Renal cortex interstitium (tissue), 15 donors: ENCODE measurements around the gene LMO1. TPM values are rescaled to one million over a fixed set of nuclear protein-coding genes. Genes with fewer than 3 reads are reported as not detected.

ENCODE experiments used
- DNase-seq, 11 donors: peaks; one replicate each; pipeline ENCODE4 v3.0.0-alpha.2; 2013; ENCODE audit warnings: low read depth in 9 of 11, low spot score in 4 of 11; ENCODE audit errors: extremely low read depth in 1 of 11
- long read RNA-seq, 16 experiments: transcript quantifications; one replicate each; lab custom pipeline, GENCODE V29; 2026
- polyA plus RNA-seq, 3 donors: library from polyadenylated mRNA; unstranded; fragments of 120-200 nt; gene quantifications; one replicate each; pipeline ENCODE4 v1.2.1, GENCODE V29; 2013; ENCODE audit not compliant: insufficient read length in 3 of 3

LMO1 gene
- 1 to 10 TPM in 2 of 3 donors, under 1 TPM in 1; 0.25 to 1.2 (median 1.0) TPM for polyA plus RNA-seq
- long read RNA-seq, donor 1, result 0 reads
- long read RNA-seq, donor 2, result 0 reads
- long read RNA-seq, donor 3, result 0 reads
- long read RNA-seq, donor 4, result 0 reads
- long read RNA-seq, donor 5, result 0 reads
- long read RNA-seq, donor 6, partial matches to known transcripts, result 0 of 1 reads
- long read RNA-seq, donor 6, other reads (novel, unspliced or antisense), result 0 of 1 reads
- long read RNA-seq, donor 7, result 0 reads
- long read RNA-seq, donor 8, result 0 reads
- long read RNA-seq, donor 9, result 0 reads
- long read RNA-seq, donor 10, result 0 reads
- long read RNA-seq, donor 11, result 0 reads
- long read RNA-seq, donor 12, result 0 reads
- long read RNA-seq, donor 13, result 0 reads
- long read RNA-seq, donor 14, result 0 reads
- long read RNA-seq, donor 15, result 0 reads
- long read RNA-seq, donor 16, result 0 reads

- DNase-seq, result peak; percentile 51 to 82 (median 76)
Measured at GRCh38 chr11:8263769-8264410, at the start of gene LMO1. Gene LMO1 (minus strand): TSS chr11:8263878. CDS start chr11:8263362, 516 bp downstream.

GRCh38 chr11:8312986-8313385 is 49.3 kb upstream of the LMO1 start:
- no peak for DNase-seq

DNA sequence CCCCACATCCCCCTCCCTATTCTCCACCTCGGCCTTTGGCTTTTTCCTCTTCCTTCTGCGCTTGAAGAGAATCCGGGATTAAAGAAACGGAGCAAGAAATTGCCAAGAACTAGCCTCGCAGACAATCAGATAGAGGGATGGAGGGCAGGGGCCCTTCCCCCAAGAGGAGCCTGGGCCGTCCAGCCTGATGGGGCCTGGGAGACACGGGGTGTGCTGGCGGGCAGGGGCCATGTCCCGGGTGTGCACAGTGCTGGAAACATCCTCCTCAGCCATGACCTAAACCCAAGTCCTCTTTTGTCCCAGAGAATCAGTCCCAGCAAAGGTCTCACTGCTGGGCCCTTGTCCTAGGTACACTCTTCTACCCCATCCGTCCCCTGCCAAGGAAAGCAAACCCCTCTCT is 47.7 kb upstream of the LMO1 start:
- no peak for DNase-seq

GRCh38 chr11:8310743-8311298 is 47.1 kb upstream of the LMO1 start:
- DNase-seq, result no peak

DNA sequence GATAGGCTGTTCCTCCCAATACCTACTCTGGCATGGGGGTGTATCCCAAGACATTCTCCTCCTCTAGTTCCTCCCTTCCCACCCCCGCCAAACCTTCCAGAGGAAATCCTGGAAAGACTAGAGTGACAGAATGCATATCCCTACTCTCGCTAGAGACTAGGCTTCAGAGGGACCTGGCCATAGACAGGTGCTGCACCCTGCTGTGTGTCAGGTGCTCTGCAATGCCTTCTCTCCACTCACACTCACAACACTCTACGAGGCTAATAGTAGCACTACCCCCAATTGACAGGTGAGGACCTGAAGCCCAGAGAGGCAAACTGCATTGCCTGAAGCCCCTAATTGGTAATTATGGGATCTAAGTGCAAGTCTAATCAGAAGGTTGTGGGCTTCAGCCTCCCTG is 46.2 kb upstream of the LMO1 start:
- no peak for DNase-seq

DNA sequence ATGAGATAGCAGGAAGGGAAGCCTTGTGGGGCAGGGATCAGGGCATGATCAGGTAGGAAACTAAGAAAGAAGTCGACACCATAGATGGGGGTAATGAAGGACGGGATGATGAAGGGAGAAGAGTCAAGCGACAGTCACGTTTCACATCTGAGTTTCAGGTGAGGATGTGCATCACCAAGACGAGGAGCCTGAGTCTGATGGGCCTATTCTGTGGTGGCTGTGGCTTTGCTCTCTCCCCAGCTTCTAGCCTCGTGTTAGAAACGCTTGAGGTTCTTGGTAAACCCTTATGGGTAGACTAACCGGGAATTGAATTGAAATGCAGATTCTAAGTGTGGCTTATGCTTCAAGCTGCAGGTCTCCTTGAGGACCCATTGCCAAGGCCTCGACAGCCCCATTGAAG is 45.6 kb upstream of the LMO1 start:
- DNase-seq, result no peak

GRCh38 chr11:8307601-8308000 is 43.9 kb upstream of the LMO1 start:
- no peak for DNase-seq

- DNase-seq, result no peak
Measured at GRCh38 chr11:8301622-8302021, 37.9 kb upstream of the LMO1 start.

GRCh38 chr11:8298801-8299786 is 35.4 kb upstream of the LMO1 start:
- no peak for DNase-seq

GRCh38 chr11:8297781-8298440 is 34.2 kb upstream of the LMO1 start:
- DNase-seq, result no peak

DNA sequence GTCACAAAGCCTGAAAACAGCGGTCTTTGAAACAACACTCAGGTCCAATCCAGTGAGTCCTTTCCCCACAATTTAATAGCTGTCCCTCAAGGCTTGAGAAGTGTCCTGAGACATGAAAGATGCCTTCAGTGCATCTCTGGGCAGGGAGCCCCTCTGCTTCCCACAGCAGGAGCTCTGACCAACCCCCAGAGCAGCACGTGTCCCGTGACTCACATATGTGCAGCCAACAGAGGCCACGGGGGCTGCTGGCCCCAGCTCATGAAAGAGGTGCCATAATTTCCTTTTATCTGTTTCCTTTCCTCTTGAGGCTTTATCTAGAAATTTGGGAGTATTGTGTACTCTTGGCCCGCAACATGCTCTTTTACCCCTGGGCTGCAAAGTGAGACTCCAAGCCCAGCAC is 33.2 kb upstream of the LMO1 start:
- no peak for DNase-seq

DNA sequence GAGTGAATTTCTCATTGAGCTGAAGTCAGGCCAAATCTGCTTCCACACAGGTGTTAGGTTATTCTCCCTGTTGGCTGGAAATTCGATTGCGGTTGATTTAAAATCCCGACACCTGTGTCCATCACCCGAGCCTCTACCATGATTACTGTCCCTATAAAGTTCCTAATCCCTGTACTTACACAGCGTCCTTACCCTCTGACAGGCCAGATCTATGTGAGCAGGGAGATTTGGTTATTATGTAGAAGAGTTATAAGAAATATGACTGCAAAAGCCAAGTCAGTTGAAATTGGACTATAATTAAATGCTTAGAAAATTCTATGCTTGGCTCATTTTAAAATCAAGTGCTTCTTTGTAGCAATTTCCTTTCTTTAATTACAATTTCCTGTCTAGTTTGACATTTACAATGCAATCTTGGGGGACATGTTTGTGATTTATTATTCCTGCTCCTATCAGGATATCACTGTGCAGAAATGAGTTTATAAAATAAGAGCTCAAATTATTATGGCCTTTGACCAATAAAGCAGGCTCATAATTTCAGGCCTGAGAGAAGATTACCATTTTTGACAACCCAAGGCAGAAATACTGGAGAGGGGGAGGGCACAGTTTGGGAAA is 32.5 kb upstream of the LMO1 start:
- DNase-seq, result no peak

DNA sequence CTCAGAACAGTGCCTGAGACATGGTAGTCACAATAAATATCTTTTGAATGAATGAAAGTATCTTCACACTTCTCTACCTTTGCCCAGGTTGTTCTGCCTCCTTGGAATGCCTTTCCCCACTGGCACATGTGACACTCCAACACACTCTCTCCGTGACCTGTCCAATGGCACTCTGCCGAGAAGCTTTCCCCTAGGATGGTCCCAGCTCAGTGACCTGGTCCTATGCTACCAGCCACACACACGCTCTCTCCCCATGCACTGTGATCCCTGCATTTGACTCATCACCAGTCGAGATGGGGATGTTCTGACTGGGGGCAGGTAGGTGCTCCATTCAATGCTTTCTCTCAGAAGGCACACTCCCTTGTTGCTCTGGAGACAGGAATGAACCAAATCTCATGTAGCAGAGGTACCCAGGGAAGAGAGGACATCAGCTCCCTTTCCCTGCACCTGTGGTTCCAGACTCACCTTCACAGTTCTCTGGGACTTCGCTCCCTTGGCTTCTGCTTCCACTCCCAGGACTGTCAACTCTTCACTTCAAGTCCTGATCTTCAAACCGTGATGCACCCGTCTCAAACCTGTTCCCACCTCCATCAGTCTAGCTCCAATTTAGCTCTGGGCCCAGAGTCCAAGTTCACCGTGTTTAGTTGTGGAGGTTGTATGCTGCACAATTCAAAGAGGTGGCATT is 30.7 kb upstream of the LMO1 start:
- DNase-seq, result no peak

DNA sequence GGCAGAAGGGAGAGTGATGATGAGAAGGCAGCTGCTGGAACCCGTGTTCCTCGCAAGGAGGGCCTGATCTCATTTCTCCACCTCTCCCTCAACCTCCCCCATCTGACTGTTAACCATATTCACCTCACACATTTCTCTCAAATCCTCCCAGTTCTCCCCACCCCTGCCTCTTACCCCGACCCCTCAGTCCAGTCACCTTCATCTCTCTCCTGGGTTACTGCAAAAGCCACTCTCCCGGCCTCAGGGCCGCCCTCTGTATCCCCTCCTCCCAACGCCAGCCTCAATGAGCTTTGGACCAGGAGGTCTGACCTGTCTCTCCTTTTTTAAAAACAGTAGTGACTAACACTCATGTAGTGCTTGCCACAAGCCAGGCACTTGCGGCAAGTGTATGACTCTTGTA is 29.5 kb upstream of the LMO1 start:
- no peak for DNase-seq

DNA sequence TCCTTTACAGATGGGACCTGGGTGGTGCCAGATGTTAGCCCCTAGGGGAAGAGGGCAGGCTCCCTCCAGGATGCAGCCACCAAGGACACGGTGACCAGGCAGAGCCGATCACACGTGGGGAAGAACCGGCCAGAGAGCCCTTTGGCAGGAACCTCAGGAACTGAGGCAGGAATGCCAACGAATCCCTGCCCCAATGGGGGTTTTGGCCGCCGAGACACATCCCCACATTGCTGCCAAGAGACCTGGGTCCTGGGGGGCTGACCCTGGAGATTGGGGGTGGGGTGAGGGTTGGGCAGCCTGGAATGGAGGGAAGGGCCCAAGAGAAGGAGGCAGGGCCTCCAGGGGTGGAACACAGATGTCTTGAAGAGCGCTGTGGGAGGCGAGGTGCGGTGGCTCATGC is 28.7 kb upstream of the LMO1 start:
- DNase-seq, result no peak

GRCh38 chr11:8291421-8292350 is 28.0 kb upstream of the LMO1 start:
- no peak for DNase-seq
